ENCODE data around the gene NOP53.
"Not testable (repeated sequence)": the region's sequence is repeated elsewhere in the genome, so short reads cannot be mapped to it uniquely, and the experiment has no call there.

Gene NOP53

DNA sequence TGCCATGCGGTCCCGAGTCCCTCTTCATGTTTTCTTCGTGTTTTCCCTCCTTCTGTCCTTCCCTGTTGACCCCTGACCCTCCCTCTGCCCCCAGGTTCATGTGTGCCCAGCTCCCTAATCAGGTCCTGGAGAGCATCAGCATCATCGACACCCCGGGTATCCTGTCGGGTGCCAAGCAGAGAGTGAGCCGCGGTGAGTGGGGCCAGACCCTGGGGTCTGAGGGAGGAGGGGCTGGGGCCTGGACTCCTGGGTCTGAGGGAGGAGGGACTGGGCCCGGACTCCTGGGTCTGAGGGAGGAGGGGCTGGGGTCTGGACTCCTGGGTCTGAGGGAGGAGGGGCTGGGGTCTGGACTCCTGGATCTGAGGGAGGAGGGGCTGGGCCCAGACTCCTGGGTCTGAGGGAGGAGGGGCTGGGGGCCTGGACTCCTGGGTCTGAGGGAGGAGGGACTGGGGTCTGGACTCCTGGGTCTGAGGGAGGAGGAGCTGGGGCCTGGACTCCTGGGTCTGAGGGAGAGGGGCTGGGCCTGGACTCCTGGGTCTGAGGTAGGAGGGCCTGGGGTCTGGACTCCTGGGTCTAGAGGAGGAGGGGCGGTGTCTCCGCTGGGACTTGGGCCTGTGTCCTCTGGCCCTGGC is 26.8 kb upstream of the NOP53 start:
- not testable (repeated sequence) for DNase-seq (ENCODE audit: low read depth in 2 of 2)

GRCh38 chr19:47719047-47719859 is 26.1 kb upstream of the NOP53 start:
- no peak for DNase-seq (ENCODE audit: low read depth in 2 of 2)

GRCh38 chr19:47720669-47721422 is 24.5 kb upstream of the NOP53 start:
- DNase-seq (ENCODE audit: low read depth in 2 of 2) = no peak

DNA sequence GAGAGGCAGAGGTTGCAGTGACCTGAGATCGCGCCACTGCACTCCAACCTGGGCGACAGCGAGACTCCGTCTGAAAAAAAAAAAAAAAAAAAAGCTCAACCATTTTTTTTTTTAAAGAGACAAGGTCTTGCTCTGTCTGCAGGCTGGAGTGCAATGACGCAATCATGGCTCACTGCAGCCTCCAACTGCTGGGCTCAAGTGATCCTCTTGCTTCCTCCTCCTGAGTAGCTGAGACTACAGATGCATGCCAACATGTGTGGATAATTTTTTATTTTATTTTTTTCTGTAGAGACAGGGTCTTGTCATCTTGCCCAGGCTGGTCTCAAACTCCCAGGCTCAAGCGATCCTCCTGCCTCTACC is 21.8 kb upstream of the NOP53 start:
- DNase-seq (ENCODE audit: low read depth in 2 of 2) = no peak

- DNase-seq (ENCODE audit: low read depth in 2 of 2) = no peak
These were observed 19.5 kb upstream of the NOP53 start for GRCh38 chr19:47725759-47726401.

DNA sequence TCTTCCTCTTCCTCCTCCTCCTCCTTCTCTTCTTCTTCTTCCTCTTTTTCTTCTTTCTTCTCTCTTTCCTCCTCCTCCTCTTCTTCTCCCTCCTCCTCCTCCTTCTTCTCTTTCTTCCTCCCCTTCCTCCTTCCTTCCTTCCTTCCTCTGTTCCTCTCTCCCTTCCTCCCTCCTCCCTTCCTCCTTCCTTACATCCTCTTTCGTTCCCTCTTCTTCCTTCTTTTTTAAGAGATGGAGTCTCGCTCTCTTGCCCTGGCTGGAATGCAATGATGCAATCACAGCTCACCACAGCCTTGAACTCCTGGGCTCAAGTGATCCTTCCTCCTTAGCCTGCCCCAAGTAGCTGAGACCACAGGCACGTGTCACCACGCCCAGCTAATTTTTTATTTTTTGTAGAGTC is 18.9 kb upstream of the NOP53 start:
- no peak for DNase-seq (ENCODE audit: low read depth in 2 of 2)

DNA sequence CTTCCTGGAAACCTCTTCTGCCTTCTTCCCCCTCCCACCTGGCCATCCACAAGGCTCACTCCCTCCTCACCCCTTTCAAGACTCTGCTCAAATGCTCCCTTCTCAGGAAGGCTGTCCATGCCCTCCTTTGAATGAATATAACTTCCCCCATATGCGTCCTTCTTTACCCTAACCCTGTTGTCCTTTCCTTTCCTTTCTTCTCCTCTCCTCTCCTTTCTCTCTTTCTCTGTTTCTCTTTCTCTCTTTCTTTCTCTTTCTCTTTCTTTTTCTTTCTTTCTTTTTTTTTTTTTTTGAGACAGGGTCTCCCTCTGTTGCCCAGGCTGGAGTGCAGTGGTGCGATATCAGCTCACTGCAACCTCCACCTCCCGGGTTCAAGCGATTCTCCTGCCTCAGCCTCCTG is 17.1 kb upstream of the NOP53 start:
- not testable (repeated sequence) for DNase-seq (ENCODE audit: low read depth in 2 of 2)

DNA sequence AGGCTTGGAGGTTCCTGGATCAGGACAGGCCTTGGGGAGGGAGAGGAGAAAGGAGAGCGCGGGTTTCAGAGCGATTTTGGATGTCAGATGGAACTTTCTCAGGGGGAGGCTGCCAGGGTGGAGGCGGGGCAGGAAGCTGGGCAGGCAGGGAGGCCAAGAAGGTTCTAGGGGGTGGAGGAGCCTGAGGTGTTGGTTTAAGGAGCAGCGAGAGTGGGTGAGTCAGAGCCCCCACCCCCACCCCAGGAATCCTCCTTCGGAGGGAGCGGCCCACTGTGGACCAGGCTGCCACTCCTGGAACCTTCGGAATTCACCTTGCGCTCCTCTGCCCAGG is 15.9 kb upstream of the NOP53 start:
- no peak for DNase-seq (ENCODE audit: low read depth in 2 of 2)

DNA sequence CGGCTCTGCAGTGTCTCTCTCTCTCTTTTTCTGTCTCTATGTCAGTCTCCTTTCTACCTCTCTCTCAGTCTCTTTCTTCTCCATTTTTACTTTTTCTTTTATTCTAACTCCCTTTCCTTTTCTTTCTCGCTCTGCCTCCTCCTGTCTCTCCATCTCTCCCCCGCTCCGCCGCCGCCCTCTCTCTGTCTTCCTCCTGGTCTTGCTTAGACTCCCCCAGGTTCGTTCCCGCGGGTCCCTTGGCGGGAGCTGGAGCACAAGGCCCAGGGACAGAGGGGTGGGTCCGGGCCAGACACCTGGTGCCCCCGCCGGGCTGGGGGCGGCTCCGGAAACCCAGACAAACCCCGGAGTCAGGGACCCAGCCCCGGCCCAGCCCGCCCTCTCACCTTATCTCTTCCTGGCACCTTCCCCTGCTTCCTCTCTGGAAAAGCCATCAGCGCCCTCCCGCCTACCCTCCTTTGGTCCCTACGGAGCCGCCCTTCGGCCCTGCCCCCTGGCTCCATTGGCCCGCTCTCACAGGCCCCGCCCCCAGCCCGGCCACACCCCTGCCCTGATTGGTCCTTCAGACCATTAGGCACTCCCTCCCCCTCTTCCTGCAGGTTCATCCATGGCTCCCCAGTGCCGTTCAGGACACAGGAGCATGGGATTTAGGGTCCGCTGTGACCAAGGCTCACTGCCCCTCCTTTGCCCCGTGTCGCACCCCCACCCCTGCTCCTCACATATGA is 15.4 kb upstream of the NOP53 start:
- no peak for DNase-seq (ENCODE audit: low read depth in 2 of 2)

GRCh38 chr19:47730521-47730889 is 14.8 kb upstream of the NOP53 start:
- DNase-seq (ENCODE audit: low read depth in 2 of 2) = no peak

- no peak for DNase-seq (ENCODE audit: low read depth in 2 of 2)
These were observed 14.4 kb upstream of the NOP53 start for GRCh38 chr19:47730910-47731309.

- DNase-seq (ENCODE audit: low read depth in 2 of 2) = no peak
These were observed 10.2 kb upstream of the NOP53 start for GRCh38 chr19:47735131-47735530.

- no peak for DNase-seq (ENCODE audit: low read depth in 2 of 2)
These were observed 4.4 kb upstream of the NOP53 start for GRCh38 chr19:47740866-47741519.

DNA sequence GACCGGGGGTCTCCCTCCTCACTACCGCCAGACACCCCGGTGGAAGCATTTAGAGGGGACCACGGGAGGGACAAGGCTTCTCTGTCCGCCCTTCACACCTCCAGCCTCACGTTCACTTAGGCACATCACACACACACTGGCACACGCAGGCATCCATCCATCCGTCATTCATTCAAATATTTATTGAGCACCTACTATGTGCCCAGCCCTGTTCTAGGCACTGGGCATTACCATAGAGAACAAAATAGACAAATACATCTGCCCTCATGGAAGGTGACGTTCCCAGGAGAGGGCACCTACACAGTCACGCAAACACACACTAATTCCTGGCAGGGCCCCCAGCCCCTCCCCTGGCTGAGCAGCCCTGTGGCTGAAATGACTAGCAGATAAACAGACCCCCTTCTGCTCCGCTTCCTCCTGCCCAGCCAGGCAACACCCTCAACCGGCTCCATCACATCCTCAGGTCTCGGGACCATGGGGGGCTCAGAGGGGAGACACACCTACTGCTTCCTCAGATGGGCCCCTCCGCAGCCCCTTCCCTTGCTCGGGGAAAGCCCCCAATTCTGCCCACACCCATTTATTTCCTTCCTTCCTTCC is 3.7 kb upstream of the NOP53 start:
- no peak for DNase-seq (ENCODE audit: low read depth in 2 of 2)

DNA sequence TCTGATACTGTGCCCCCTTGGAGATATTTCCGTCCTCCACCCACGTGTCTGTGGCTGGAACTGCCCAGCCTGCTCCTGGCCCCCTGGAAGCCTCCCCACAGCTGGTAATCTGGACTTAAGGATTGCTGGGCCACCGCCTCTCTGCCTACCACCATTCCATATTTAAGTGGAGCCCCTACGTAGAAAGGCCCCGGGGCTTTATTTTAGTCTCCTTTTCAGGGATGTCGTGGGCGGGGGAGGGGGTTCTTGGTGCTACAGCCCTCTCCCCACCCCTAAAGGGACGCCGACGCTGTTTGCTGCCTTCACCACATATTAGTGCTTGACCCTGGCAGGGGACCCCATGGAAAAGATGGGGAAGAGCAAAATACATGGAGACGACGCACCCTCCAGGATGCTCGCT is 2.7 kb upstream of the NOP53 start:
- DNase-seq (ENCODE audit: low read depth in 2 of 2) = no peak

- DNase-seq (ENCODE audit: low read depth in 2 of 2) = not testable (repeated sequence)
These were observed 783 bp downstream of the NOP53 start for GRCh38 chr19:47746129-47746528.

- no peak for DNase-seq (ENCODE audit: low read depth in 2 of 2)
These were observed 4.0 kb downstream of the NOP53 start for GRCh38 chr19:47749326-47749725.

GRCh38 chr19:47750752-47751151 is 5.4 kb downstream of the NOP53 start:
- no peak for DNase-seq (ENCODE audit: low read depth in 2 of 2)

DNA sequence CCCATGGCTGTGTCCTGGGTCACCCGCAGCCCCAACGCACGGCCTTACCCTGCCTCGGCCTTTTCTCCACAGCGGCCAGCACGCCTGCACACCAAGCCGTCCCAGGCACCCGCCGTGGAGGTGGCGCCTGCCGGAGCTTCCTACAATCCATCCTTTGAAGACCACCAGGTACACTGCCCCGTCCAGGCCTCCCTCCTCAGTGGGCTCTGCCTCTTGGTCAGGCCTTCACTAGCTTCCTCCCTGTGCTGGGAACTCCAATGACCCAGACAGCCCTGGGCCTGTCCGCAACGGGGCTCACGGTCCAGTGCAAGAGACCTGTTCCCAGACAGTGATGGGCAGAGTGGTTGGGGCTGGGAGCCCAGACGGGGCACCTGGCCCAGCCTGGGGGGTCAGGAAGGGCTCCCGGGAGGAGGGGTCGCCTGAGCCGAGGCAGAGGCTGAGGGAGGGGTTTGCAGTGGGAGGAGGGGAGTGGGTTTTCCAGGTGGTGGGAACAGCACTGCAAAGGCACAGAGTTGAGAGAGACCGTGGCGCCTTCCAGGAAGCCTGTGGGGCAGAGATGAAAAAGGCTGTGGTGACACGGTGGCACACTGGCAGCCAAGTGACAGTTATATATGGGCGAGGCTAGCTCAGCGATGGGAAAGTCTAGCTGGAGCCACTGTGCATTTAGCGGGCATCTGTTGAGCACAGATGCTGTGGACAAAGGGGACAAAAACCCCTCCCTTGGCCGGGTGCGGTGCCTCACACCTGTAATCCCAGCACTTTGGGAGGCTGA is 7.3 kb downstream of the NOP53 start:
- no peak for DNase-seq (ENCODE audit: low read depth in 2 of 2)
